K562 (cell line): Measurements from ENCODE around the gene GRAMD4. TPM values are rescaled to one million over a fixed set of nuclear protein-coding genes. Genes with fewer than 3 reads are reported as not detected.

Source experiments
- HNRNPLL ChIP-seq: fragments of 200-400 bp; formaldehyde crosslinking; IDR thresholded peaks from 2 replicates; pipeline ENCODE4 v1.6.1; 2017; ENCODE audit warnings: low read length, low read depth, mild to moderate bottlenecking; ENCODE audit not compliant: poor library complexity, severe bottlenecking
- L3MBTL2 ChIP-seq: fragments of 450-650 bp; IDR thresholded peaks from 2 replicates; pipeline ENCODE4 v1.6.1; 2016; ENCODE audit warnings: mild to moderate bottlenecking, moderate library complexity
- NFYB ChIP-seq: IDR thresholded peaks from 2 replicates; pipeline ENCODE4 v1.6.1; 2011; ENCODE audit warnings: mild to moderate bottlenecking, moderate library complexity; ENCODE audit not compliant: insufficient read length; ENCODE audit errors: extremely low read depth
- PCBP1 ChIP-seq: fragments of 200-400 bp; formaldehyde crosslinking; IDR thresholded peaks from 2 replicates; pipeline ENCODE4 v1.6.1; 2018; ENCODE audit warnings: mild to moderate bottlenecking, low read depth, low read length; ENCODE audit not compliant: poor library complexity, severe bottlenecking
- SMAD1 ChIP-seq: fragments of 150-350 bp; IDR thresholded peaks from 2 replicates; pipeline ENCODE4 v1.6.1; 2014; ENCODE audit warnings: low read length, low read depth; ENCODE audit not compliant: partially characterized antibody
- STAT5A ChIP-seq: IDR thresholded peaks from 2 replicates; pipeline ENCODE4 v1.6.1; 2012; ENCODE audit warnings: low read length, inconsistent platforms, borderline replicate concordance
- ZNF644 ChIP-seq: fragments of 200-800 bp; sonication (Bioruptor generic); IDR thresholded peaks from 2 replicates; pipeline ENCODE4 v1.6.1; 2016; ENCODE audit warnings: low read depth, missing genetic modification characterization, missing compliant biosample characterization
- ZSCAN32 ChIP-seq: fragments of 450-650 bp; formaldehyde crosslinking; IDR thresholded peaks from 2 replicates; pipeline ENCODE4 v1.4.0; 2020; ENCODE audit warnings: mild to moderate bottlenecking, moderate library complexity
- polyA plus RNA-seq, 8 experiments: library from polyadenylated mRNA; depleted of rRNA in 4 of 8; stranded (reverse) in 5 of 8; unstranded in 3 of 8; fragments of >200 nt; fragmentation: Nextera tagmentation in 2 of 8; fragmentation: Illumina TruSeq in 1 of 8; extraction: Ambion mirVana in 2 of 8; extraction: Trizol in 1 of 8; gene quantifications; 2 replicates each; pipeline versions ENCODE4 v1.2.1 to v1.2.3, GENCODE V29; 2011 to 2014; ENCODE audit warnings: inconsistent platforms in 1 of 8, missing spikeins in 1 of 8
- total RNA-seq, 7 experiments: library from RNA; depleted of rRNA in 6 of 7; stranded (reverse); fragments of >200 nt in 6 of 7; fragmentation: Illumina TruSeq in 2 of 7; extraction: Trizol in 2 of 7; gene quantifications; 2 replicates each; pipeline versions ENCODE4 v1.2.1 to v1.2.3, GENCODE V29; 2011 to 2021; ENCODE audit warnings: low replicate concordance in 1 of 7
- TF ChIP-seq, protein P1 (sequence below), 2 experiments: fragments of 250-450 bp in 1 of 2; fragments of 450-650 bp in 1 of 2; sonication (Bioruptor Pico) in 1 of 2; IDR thresholded peaks; 2 replicates each; pipeline versions ENCODE4 v1.6.1 to v1.8.0; 2016 to 2021; ENCODE audit warnings: mild to moderate bottlenecking in 2 of 2, moderate library complexity in 2 of 2, missing compliant biosample characterization in 1 of 2, missing genetic modification characterization in 1 of 2
- TF ChIP-seq, protein P2 (sequence below): sonication (generic); formaldehyde crosslinking; IDR thresholded peaks from 2 replicates; pipeline ENCODE4 v1.8.0; 2022; ENCODE audit warnings: mild to moderate bottlenecking, missing genetic modification reagents, borderline replicate concordance
- TF ChIP-seq, protein P3 (sequence below): fragments of 450-650 bp; formaldehyde crosslinking; conservative IDR thresholded peaks from 2 replicates; pipeline ENCODE4 v1.4.0; 2022; ENCODE audit warnings: mild to moderate bottlenecking, missing genetic modification characterization

GRAMD4 gene
- total and polyA plus RNA-seq, 9 of the 15 experiments (the other 6 are each of a cell fraction or from before 2014, with no cell fraction given) = 0.18 to 44.8 (median 18.6) TPM

DNA sequence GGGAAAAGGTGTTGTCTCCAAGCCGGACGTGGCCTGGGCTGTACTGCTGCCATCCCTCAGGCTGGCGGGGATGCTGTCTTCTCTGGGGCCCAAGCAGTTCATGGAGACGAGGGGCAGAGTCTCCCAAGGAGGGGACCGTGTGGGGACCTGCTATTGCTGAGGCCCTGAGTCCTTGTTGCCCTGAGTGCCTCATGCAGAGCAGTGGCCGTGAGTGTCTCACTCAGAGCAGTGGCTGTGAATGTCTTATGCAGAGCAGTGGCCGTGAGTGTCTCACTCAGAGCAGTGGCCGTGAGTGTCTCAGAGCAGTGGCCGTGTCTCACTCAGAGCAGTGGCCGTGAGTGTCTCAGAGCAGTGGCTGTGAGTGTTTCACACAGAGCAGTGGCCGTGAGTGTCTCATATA, 54.7 kb downstream of the GRAMD4 start (continued):
- TF ChIP-seq SMAD1 = no peak
- no peak for TF ChIP-seq NFYB
- no peak for TF ChIP-seq ZNF644 (tag)
- no peak for TF ChIP-seq L3MBTL2
- TF ChIP-seq, protein P1, sequence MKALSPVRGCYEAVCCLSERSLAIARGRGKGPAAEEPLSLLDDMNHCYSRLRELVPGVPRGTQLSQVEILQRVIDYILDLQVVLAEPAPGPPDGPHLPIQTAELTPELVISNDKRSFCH (CRISPR knock-in tag; IDR thresholded peaks at IDR 0.05) = no peak
- TF ChIP-seq, protein P1 (tag; IDR thresholded peaks at IDR 0.05) = no peak
- no peak for TF ChIP-seq STAT5A
- TF ChIP-seq HNRNPLL = no peak
- no peak for TF ChIP-seq PCBP1
- TF ChIP-seq, protein P2, sequence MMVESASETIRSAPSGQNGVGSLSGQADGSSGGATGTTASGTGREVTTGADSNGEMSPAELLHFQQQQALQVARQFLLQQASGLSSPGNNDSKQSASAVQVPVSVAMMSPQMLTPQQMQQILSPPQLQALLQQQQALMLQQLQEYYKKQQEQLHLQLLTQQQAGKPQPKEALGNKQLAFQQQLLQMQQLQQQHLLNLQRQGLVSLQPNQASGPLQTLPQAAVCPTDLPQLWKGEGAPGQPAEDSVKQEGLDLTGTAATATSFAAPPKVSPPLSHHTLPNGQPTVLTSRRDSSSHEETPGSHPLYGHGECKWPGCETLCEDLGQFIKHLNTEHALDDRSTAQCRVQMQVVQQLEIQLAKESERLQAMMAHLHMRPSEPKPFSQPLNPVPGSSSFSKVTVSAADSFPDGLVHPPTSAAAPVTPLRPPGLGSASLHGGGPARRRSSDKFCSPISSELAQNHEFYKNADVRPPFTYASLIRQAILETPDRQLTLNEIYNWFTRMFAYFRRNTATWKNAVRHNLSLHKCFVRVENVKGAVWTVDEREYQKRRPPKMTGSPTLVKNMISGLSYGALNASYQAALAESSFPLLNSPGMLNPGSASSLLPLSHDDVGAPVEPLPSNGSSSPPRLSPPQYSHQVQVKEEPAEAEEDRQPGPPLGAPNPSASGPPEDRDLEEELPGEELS (CRISPR knock-in tag) = no peak
- TF ChIP-seq, protein P3, sequence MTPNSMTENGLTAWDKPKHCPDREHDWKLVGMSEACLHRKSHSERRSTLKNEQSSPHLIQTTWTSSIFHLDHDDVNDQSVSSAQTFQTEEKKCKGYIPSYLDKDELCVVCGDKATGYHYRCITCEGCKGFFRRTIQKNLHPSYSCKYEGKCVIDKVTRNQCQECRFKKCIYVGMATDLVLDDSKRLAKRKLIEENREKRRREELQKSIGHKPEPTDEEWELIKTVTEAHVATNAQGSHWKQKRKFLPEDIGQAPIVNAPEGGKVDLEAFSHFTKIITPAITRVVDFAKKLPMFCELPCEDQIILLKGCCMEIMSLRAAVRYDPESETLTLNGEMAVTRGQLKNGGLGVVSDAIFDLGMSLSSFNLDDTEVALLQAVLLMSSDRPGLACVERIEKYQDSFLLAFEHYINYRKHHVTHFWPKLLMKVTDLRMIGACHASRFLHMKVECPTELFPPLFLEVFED (CRISPR knock-in tag) = no peak
- no peak for TF ChIP-seq ZSCAN32 (CRISPR knock-in tag)
